Thymus (tissue), 11 donors: ENCODE data around the gene LRRC61. TPM values are rescaled to one million over a fixed set of nuclear protein-coding genes. Genes with fewer than 3 reads are reported as not detected.

ENCODE experiments used
- DNase-seq, 9 donors: peaks; one replicate each; pipeline ENCODE4 v3.0.0-alpha.2; 2013; ENCODE audit warnings: low spot score in 9 of 9, low read depth in 6 of 9, missing footprints in 1 of 9
- H3K27ac ChIP-seq, 2 donors: one replicate each; pipeline ENCODE4 v1.5.1; 2013; ENCODE audit warnings: control low read depth in 1 of 2, low read depth in 1 of 2, low read length in 1 of 2, mild to moderate bottlenecking in 1 of 2, moderate library complexity in 1 of 2
- H3K27me3 ChIP-seq, 2 donors: one replicate each; pipeline ENCODE4 v1.5.1; 2013; ENCODE audit warnings: low read length in 1 of 2; ENCODE audit not compliant: control insufficient read depth in 2 of 2, insufficient read depth in 1 of 2
- H3K36me3 ChIP-seq, 2 donors: one replicate each; pipeline ENCODE4 v1.5.1; 2013; ENCODE audit warnings: low read length in 1 of 2, mild to moderate bottlenecking in 1 of 2, moderate library complexity in 1 of 2; ENCODE audit not compliant: control insufficient read depth in 2 of 2, insufficient read depth in 2 of 2
- H3K4me1 ChIP-seq, 2 donors: one replicate each; pipeline ENCODE4 v1.5.1; 2013; ENCODE audit warnings: low read length in 2 of 2; ENCODE audit not compliant: control insufficient read depth in 2 of 2, insufficient read depth in 2 of 2
- H3K4me3 ChIP-seq, 2 donors: one replicate each; pipeline ENCODE4 v1.5.1; 2013; ENCODE audit warnings: low read length in 2 of 2, control low read depth in 1 of 2, mild to moderate bottlenecking in 1 of 2
- H3K9me3 ChIP-seq, 2 donors: one replicate each; pipeline ENCODE4 v1.5.1; 2013; ENCODE audit warnings: low read length in 1 of 2, mild to moderate bottlenecking in 1 of 2; ENCODE audit not compliant: control insufficient read depth in 2 of 2, insufficient read depth in 1 of 2
- WGBS: extraction: QIAGEN DNeasy Blood & Tissue Kit; methylation state at CpG from one replicate; pipeline ENCODE4 v1.1.7; 2013; 5-methylcytosine and 5-hydroxymethylcytosine counted together
- polyA plus RNA-seq: library from polyadenylated mRNA; stranded (reverse); fragments of 200-250 nt; gene quantifications from one replicate; pipeline ENCODE4 v1.2.3, GENCODE V29; 2013
- total RNA-seq: library from RNA; stranded (reverse); fragments of 120-200 nt; gene quantifications from one replicate; pipeline ENCODE4 v1.2.4, GENCODE V29; 2013
- donor health status: healthy.

The LRRC61 gene
- total and polyA plus RNA-seq, 2 donors = 11.3 to 17.2 TPM

DNA sequence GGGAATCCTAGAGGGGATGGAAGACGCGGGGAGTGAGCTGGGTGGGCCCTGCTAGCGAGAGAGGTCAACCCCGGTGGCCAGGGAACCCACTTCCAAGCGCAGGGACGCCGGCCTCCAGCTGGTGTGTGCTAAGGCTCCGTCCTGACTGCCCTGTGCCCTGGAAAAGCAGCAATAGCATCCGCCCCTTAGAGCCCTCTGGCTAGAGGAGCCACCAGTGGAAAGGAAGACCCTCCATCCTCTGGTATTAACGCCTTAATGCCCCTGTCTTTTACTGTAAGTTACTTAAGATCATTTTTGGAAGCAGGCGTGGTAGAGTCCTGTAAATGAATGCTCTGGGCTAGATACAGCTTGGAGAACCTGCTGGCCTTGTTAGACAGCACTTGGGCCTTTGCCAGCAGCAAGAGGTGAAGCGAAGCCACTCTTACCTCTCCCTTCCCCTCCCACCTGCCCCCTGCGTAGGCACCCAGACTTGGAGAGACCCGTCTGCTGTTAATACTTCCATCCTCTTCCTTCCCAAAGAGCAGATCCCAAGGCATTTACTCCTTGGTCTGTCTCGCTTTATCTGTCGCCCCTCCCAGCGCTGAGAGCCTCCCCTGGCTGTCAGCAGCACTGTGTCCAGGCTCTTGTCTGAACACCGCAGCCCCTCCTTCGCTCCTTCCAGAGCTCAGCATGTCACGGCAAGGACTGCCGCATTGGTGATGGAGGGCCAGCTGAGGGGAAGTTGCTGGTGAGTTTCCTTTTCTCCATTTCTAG, 50.1 kb downstream of the LRRC61 start:
- H3K4me3 ChIP-seq = peak overlapping the region in 1 of 2 donors; percentile 12
- peak overlapping the region; percentile 31 to 68 for H3K27ac ChIP-seq
- H3K27me3 ChIP-seq = no peaks in the 10 kb centered on the region
- no peak for DNase-seq
- H3K9me3 ChIP-seq = peaks cover 0 to 12% of the 10 kb centered on the region in 2 donors
- WGBS = 61% methylated on average over 21 of the region's 21 CpGs
- peaks cover 19 to 38% of the 10 kb centered on the region in 2 donors for H3K36me3 ChIP-seq
- H3K4me1 ChIP-seq = peaks cover 43 to 77% of the 10 kb centered on the region in 2 donors

DNA sequence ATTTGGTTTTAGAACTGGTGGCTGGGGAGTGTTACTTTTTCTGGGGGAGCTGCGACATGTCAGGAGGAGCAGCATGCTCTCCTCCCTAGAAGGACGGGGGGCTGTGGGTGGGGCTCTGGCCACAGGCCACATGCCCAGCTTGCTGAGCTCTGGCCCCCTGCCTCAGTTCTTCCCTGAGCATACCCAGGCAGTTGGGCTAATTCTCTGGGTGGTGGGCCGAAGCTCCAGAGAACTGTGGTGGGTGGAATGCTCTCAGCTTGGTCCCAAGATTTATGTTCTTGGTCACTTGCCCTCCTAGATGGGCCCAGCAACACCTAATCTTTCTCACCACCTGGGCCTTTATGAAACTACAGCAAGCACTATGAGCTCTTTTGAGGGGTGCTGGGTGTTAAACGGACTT, 50.9 kb downstream of the LRRC61 start:
- H3K27ac ChIP-seq = peak overlapping the region in 1 of 2 donors; percentile 55
- peaks cover 0 to 16% of the 10 kb centered on the region in 2 donors for H3K9me3 ChIP-seq
- no peak overlapping the region for H3K4me3 ChIP-seq
- H3K4me1 ChIP-seq = peaks cover 44 to 81% of the 10 kb centered on the region in 2 donors
- DNase-seq = no peak
- H3K36me3 ChIP-seq = peaks cover 19 to 38% of the 10 kb centered on the region in 2 donors
- 88% methylated on average over 4 of the region's 4 CpGs for WGBS
- no peaks in the 10 kb centered on the region for H3K27me3 ChIP-seq

DNA sequence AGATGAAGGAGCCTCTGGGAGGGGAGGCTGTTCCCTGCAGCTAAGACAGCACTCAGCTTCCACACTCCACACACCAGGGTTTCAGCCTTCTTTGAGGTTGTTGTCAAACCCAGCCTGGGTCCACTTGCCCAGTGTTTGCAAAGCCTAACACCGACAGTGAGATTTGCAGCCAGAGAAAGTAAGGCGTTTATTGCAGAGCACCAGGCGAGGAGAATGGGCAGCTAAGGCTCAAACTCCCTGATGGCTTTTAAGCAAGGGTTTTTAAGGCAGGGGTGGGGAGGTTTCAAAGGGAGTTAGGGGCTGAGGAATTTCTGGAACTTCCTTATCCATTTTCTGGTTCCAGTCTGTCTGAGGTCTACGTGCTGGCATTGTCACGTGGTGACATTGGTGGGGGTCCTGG, 51.3 kb downstream of the LRRC61 start:
- H3K27me3 ChIP-seq = no peaks in the 10 kb centered on the region

DNA sequence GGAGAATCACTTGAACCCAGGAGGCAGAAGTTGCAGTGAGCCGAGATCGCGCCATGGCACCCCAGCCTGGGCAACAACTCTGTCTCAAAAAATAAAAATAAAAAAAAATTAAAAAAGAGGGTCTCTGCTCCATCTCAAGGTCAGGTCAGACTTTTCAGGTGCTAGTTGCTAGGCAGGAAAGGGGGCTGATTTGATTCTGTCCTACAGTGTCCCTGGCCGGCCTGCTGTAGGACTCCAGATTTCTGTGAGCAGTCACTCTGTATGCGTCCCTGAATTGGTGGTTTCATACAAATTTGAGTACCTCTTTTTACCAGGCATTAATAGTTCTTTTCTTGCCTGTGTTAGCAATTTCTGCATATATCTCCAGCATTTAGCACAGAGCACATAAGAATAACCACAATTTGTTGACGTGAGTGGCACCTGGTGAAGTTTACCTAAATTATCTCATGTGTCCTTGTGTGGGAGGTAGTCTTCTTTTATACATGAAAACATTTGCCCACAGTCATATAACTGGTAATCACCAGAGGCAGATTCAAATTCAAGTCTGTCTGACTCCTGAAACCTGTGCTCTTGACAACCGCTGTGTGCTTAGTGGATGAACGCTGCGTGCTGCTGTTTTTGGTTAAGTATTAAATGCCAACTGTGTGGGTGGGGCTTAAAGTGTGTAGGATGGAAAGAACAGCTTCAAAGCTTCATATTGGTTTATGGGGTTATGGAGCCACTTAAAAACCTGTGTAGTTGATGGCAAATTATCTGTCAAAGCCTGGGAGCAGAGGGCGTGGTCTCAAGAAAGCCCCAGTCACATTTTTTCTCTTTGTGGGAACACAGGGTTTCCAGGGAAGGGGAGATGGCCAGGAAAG, 52.7 kb downstream of the LRRC61 start:
- no peaks in the 10 kb centered on the region for H3K27me3 ChIP-seq
- no peak overlapping the region for H3K4me3 ChIP-seq
- H3K27ac ChIP-seq = peak overlapping the region; percentile 73 to 81
- peaks cover 0 to 5% of the 10 kb centered on the region in 2 donors for H3K9me3 ChIP-seq
- peak in 1 of 9 donors; percentile 76 for DNase-seq
- 62% methylated on average over 10 of the region's 10 CpGs for WGBS
- peaks cover 19 to 32% of the 10 kb centered on the region in 2 donors for H3K36me3 ChIP-seq
- H3K4me1 ChIP-seq = peaks cover 49 to 77% of the 10 kb centered on the region in 2 donors

More for the DNA sequence above, 51.3 kb downstream of the LRRC61 start:
- Histone ChIP-seq H3K36me3 (peaks cover 19 to 38% of the 10 kb centered on the region in 2 donors), H3K4me3 (no peak overlapping the region), H3K4me1 (peaks cover 44 to 77% of the 10 kb centered on the region in 2 donors), H3K9me3 (peaks cover 0 to 12% of the 10 kb centered on the region in 2 donors), H3K27ac (peak overlapping the region in 1 of 2 donors; percentile 55)
- DNase-seq = no peak
- WGBS = 96% methylated on average over 5 of the region's 5 CpGs

DNA sequence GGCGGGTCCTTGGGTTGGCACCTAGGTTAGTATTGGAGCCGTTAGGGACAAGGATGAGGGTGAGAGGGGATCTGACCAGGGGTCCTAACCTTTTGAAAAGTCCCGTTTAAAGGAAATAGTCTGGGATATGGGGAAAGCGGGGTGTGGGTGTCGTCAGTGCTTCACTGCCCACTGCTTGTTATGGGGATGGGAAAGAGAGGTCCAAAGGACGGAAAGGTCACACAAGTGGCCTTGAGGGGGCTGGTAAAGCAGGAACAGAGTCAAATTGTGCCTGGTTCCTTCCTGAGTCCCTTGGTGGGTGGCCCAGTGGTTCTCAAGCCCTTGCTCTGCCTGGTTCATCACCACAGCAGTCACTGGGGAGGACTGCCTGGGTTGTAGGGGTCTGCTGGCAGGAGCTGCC, 53.4 kb downstream of the LRRC61 start:
- Histone ChIP-seq H3K27me3 (no peaks in the 10 kb centered on the region), H3K4me3 (no peak overlapping the region), H3K4me1 (peaks cover 48 to 77% of the 10 kb centered on the region in 2 donors), H3K9me3 (peaks cover 0 to 5% of the 10 kb centered on the region in 2 donors), H3K36me3 (peaks cover 15 to 25% of the 10 kb centered on the region in 2 donors), H3K27ac (peak overlapping the region; percentile 57 to 73)
- WGBS = 97% methylated on average over 6 of the region's 6 CpGs
- no peak for DNase-seq

DNA sequence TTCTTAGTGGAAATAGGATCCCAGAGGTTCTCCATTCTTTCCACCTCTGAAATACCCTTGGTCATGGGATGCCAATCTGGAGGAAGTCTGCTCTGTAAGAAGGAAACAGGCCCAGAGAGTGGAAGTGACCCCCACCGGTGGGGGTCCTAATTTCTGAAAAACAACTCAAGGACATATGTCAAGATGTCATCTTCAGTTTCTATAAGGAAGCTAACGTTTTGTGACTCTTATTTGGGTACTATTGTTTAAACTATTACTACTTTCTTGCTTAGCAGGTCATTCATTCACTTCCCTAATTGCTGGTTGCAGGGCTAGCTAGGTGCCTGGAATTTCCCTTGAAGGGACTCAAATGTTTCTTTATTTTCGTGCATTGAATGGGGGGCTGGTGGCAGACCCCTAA, 54.0 kb downstream of the LRRC61 start:
- WGBS = 33% methylated on average over 3 of the region's 3 CpGs
- no peak for DNase-seq
- Histone ChIP-seq H3K27me3 (no peaks in the 10 kb centered on the region), H3K4me1 (peaks cover 53 to 83% of the 10 kb centered on the region in 2 donors), H3K36me3 (peaks cover 8 to 24% of the 10 kb centered on the region in 2 donors), H3K27ac (peak overlapping the region; percentile 40 to 59), H3K9me3 (peaks cover 0 to 5% of the 10 kb centered on the region in 2 donors), H3K4me3 (no peak overlapping the region)

DNA sequence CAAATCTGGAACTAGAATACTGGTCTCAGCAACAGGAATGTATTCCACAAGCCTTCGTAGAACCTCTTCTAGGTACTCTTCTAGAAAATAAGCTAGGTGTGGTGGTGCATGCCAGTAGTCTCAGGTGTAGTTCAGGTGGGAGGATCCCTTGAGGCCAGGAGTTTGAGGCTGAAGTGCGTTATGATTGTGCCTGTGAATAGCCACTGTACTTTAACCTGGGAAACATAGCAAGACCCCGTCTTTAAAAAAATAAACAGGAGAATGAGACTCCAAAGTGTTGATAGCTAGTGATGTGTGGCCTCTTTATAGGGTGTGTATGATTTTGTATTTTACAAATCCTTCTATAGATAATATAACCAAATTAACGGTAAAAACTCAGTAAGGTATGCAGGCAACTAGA, 54.5 kb downstream of the LRRC61 start:
- DNase-seq = no peak
- Histone ChIP-seq H3K4me3 (no peak overlapping the region), H3K27me3 (no peaks in the 10 kb centered on the region), H3K36me3 (peaks cover 4 to 21% of the 10 kb centered on the region in 2 donors), H3K27ac (peak overlapping the region; percentile 40 to 59), H3K4me1 (peaks cover 54 to 85% of the 10 kb centered on the region in 2 donors), H3K9me3 (peaks cover 0 to 5% of the 10 kb centered on the region in 2 donors)
- 69% methylated on average over 4 of the region's 4 CpGs for WGBS

DNA sequence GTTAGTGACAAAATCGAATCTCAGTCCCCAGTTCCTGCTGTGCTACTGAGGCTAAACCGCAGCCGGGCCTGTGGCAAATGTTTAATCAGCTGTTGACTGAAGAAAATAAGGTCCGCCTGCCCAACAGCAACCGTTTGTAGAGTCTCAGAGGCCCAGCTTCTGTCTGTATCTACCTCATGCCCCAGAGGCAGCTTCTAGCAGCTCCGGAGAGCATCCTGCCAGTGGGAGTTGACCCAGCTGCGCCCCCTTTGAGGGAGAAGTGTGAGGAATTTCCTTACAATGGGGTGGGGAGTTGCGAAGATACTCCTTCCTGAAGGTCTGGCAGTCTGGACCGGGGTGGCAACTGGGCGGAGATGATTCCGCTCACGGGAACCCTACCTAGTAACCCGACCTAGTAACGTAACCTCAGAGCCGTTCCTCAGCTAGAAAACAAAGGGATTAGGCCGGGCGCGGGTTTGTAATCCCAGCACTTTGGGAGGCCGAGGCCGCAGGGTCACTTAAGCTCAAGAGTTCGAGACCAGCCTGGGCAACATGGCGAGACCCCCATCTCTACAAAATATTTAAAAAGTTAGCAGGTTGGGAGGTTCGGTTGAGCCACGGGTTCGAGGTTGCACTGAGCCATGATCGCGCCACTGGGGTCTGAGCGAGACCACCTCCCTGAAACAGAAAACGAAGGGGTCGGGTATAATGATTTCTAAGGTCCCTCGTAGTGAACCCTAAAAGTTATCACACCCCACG, 55.1 kb downstream of the LRRC61 start:
- peak in 4 of 9 donors; percentile 58 to 81 (median 59) for DNase-seq
- no peaks in the 10 kb centered on the region for H3K27me3 ChIP-seq
- peak overlapping the region; percentile 88 to 89 for H3K4me3 ChIP-seq
- WGBS = 5% methylated on average over 32 of the region's 32 CpGs
- peaks cover 0 to 15% of the 10 kb centered on the region in 2 donors for H3K36me3 ChIP-seq
- H3K4me1 ChIP-seq = peaks cover 53 to 84% of the 10 kb centered on the region in 2 donors
- H3K27ac ChIP-seq = peak overlapping the region; percentile 86 to 92
- peaks cover 0 to 5% of the 10 kb centered on the region in 2 donors for H3K9me3 ChIP-seq
